ENCODE data around the gene SPATA31A6.
"Not testable (repeated sequence)": the region's sequence is repeated elsewhere in the genome, so short reads cannot be mapped to it uniquely, and the experiment has no call there.

DNA sequence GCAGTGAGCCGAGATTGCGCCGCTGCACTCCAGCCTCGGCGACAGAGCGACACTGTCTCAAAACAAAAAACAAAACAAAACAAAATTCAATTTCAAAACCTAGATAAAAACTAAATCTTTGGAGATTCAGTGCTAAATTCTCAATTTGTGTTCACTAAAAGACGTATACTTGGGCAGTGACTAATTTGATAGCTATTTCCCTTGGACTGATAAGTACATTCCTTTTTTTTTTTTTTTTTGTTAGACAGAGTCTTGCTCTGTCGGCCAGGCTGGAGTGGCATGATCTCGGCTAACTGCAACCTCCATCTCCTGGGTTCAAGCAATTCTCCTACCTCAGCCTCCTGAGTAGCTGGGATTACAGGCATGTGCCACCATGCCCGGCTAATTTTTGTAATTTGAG, 39.8 kb downstream of the SPATA31A6 start:
- not testable (repeated sequence) for TF ChIP-seq POLR2A, CTCF (IDR thresholded peaks at IDR 0.05)

Data from body of pancreas (tissue), 4 donors.